K562 (cell line): ENCODE results near the gene SVBP. TPM values are rescaled to one million over a fixed set of nuclear protein-coding genes. Genes with fewer than 3 reads are reported as not detected.

Experiments
- ATAC-seq: fragments of 200-7000 bp; cut with Tn5 transposase; 3 replicates; pipeline ENCODE4 v1.9.1; 2020; ENCODE audit warnings: moderate library complexity
- BruUV-seq: library from RNA; stranded (reverse); fragments of 400-500 nt; replicated peaks from 2 replicates; lab custom pipeline; 2021; lab: Mats Ljungman, UMichigan
- CTCF ChIA-PET: fragments of 300-600 bp; formaldehyde crosslinking; extraction: SDS; loops from one replicate; lab custom pipeline; 2021; ENCODE audit warnings: low intra/inter-chr PET ratio; lab: Yijun Ruan, JAX
- POLR2A ChIA-PET: fragments of 300-600, 350-650 bp; sonication (Branson Sonifier 250); formaldehyde crosslinking; extraction: SDS; loops from one replicate; lab custom pipeline; 2021; ENCODE audit warnings: antibody characterized with exemption, inconsistent platforms; lab: Yijun Ruan, JAX
- DNase-seq, 4 experiments: peaks; one replicate each; pipeline versions ENCODE4 v3.0.0 to v3.0.0-alpha.2; 2011 to 2018; ENCODE audit warnings: low spot score in 3 of 4, mixed read lengths in 3 of 4; ENCODE audit errors: extremely low read depth in 1 of 4
- FAIRE-seq: peaks from 2 replicates; lab custom pipeline; 2011; peaks lifted over from hg19 to GRCh38; lab: Jason Lieb, UNC
- H2AFZ ChIP-seq: 2 replicates; pipeline ENCODE4 v1.6.0; 2011; ENCODE audit warnings: low read depth, low read length, control low read depth, inconsistent platforms
- H3K27ac ChIP-seq: fragments of 200-600 bp; 3 replicates; pipeline ENCODE4 v1.8.0; 2011; ENCODE audit warnings: low read depth, mild to moderate bottlenecking, control low read depth, inconsistent platforms, low read length, moderate library complexity, mixed read lengths; ENCODE audit errors: extremely low read depth
- H3K27me3 ChIP-seq, 2 experiments: fragments of 300-600 bp in 1 of 2; 2 replicates in 1 of 2; 3 replicates in 1 of 2; pipeline versions ENCODE4 v1.6.0 to v1.8.0; 2011; ENCODE audit warnings: inconsistent platforms in 2 of 2, low read length in 2 of 2, mild to moderate bottlenecking in 1 of 2, mixed read lengths in 1 of 2, moderate library complexity in 1 of 2; ENCODE audit not compliant: control insufficient read depth in 2 of 2, insufficient read depth in 2 of 2
- H3K36me3 ChIP-seq: fragments of 300-600 bp; 3 replicates; pipeline ENCODE4 v1.8.0; 2011; ENCODE audit warnings: mild to moderate bottlenecking, low read length, inconsistent platforms; ENCODE audit not compliant: control insufficient read depth, insufficient read depth
- H3K4me1 ChIP-seq, 2 experiments: fragments of 200-600 bp in 1 of 2; replicated peaks in 1 of 2; 2 replicates in 1 of 2; 3 replicates in 1 of 2; pipeline versions ENCODE4 v1.5.1 to v1.8.0; 2011; ENCODE audit warnings: inconsistent platforms in 2 of 2, low read length in 2 of 2, mild to moderate bottlenecking in 1 of 2, mixed read lengths in 1 of 2, moderate library complexity in 1 of 2; ENCODE audit not compliant: control insufficient read depth in 2 of 2, insufficient read depth in 2 of 2
- H3K4me2 ChIP-seq: 2 replicates; pipeline ENCODE4 v1.6.1; 2011; ENCODE audit warnings: low read length, control low read depth, inconsistent platforms, mixed read lengths; ENCODE audit not compliant: insufficient read depth
- H3K4me3 ChIP-seq: fragments of 200-600 bp; sonication (generic), shearing (Covaris generic); 2 replicates; pipeline ENCODE4 v1.5.1; 2016; ENCODE audit warnings: control low read depth, inconsistent platforms
- H3K79me2 ChIP-seq: fragments of 200-600 bp; 3 replicates; pipeline ENCODE4 v1.8.0; 2011; ENCODE audit warnings: low read length, inconsistent platforms; ENCODE audit not compliant: control insufficient read depth, insufficient read depth
- H3K9ac ChIP-seq, 2 experiments: 2 replicates each; pipeline versions ENCODE4 v1.6.0 to v1.6.1; 2011; ENCODE audit warnings: low read depth in 2 of 2, low read length in 2 of 2, control low read depth in 1 of 2, inconsistent platforms in 1 of 2, mild to moderate bottlenecking in 1 of 2, mixed read lengths in 1 of 2; ENCODE audit not compliant: insufficient read depth in 1 of 2
- H3K9me1 ChIP-seq: one replicate; pipeline ENCODE4 v1.6.0; 2011; ENCODE audit warnings: inconsistent platforms, mild to moderate bottlenecking, low read length, moderate library complexity; ENCODE audit not compliant: control insufficient read depth, insufficient read depth
- H3K9me3 ChIP-seq: replicated peaks from 2 replicates; pipeline ENCODE4 v1.5.1; 2011; ENCODE audit warnings: low read depth, low read length, inconsistent platforms; ENCODE audit not compliant: control insufficient read depth, insufficient read depth
- H4K20me1 ChIP-seq: replicated peaks from 2 replicates; pipeline ENCODE4 v1.6.1; 2011; ENCODE audit warnings: low read length, inconsistent platforms, mixed read lengths; ENCODE audit not compliant: control insufficient read depth, insufficient read depth
- E4F1 ChIP-seq: fragments of 250-450 bp; sonication (Bioruptor Pico); IDR thresholded peaks from 2 replicates; pipeline ENCODE4 v1.5.0; 2021; ENCODE audit warnings: mild to moderate bottlenecking, borderline replicate concordance
- ELF4 ChIP-seq: fragments of 450-650 bp; formaldehyde crosslinking; IDR thresholded peaks from 2 replicates; pipeline ENCODE4 v1.4.0; 2022; ENCODE audit warnings: missing genetic modification characterization
- NR1H2 ChIP-seq: sonication (generic); formaldehyde crosslinking; IDR thresholded peaks from 2 replicates; pipeline ENCODE4 v1.4.0; 2020; ENCODE audit warnings: mild to moderate bottlenecking, missing genetic modification reagents
- POLR2A ChIP-seq: fragments of 450-650 bp; conservative IDR thresholded peaks from 2 replicates; pipeline ENCODE4 v1.6.1; 2016
- SMARCE1 ChIP-seq: fragments of 450-650 bp; IDR thresholded peaks from 2 replicates; pipeline ENCODE4 v1.7.1; 2016; ENCODE audit warnings: mild to moderate bottlenecking
- ZFP30 ChIP-seq: fragments of 250-450 bp; sonication (Bioruptor Pico); IDR thresholded peaks from 2 replicates; pipeline ENCODE4 v1.8.0; 2022; ENCODE audit warnings: moderate library complexity, mild to moderate bottlenecking, inconsistent platforms, borderline replicate concordance
- WGBS: fragments of 100-300 bp; shearing (Covaris generic); methylation state at CpG from one replicate; pipeline ENCODE4 v1.1.6; 2016; ENCODE audit warnings: low coverage, mixed read lengths; ENCODE audit not compliant: insufficient coverage; ENCODE audit errors: missing lambda C conversion rate; 5-methylcytosine and 5-hydroxymethylcytosine counted together
- in situ Hi-C: fragments of 300-500 bp; cut with MboI; formaldehyde crosslinking; loops from 4 replicates; pipeline ENCODE4 v1.15.0; 2018; ENCODE audit warnings: inconsistent platforms, mixed read lengths
- intact Hi-C: fragments of 100-400 bp; cut with micrococcal nuclease; formaldehyde crosslinking; loops from 2 replicates; pipeline ENCODE4 v1.14.2; 2022
- polyA plus RNA-seq, 8 experiments: library from polyadenylated mRNA; depleted of rRNA in 4 of 8; stranded (reverse) in 5 of 8; unstranded in 3 of 8; fragments of >200 nt; fragmentation: Nextera tagmentation in 2 of 8; fragmentation: Illumina TruSeq in 1 of 8; extraction: Ambion mirVana in 2 of 8; extraction: Trizol in 1 of 8; gene quantifications; 2 replicates each; pipeline versions ENCODE4 v1.2.1 to v1.2.3, GENCODE V29; 2011 to 2014; ENCODE audit warnings: inconsistent platforms in 1 of 8, missing spikeins in 1 of 8
- total RNA-seq, 7 experiments: library from RNA; depleted of rRNA in 6 of 7; stranded (reverse); fragments of >200 nt in 6 of 7; fragmentation: Illumina TruSeq in 2 of 7; extraction: Trizol in 2 of 7; gene quantifications; 2 replicates each; pipeline versions ENCODE4 v1.2.1 to v1.2.3, GENCODE V29; 2011 to 2021; ENCODE audit warnings: low replicate concordance in 1 of 7

SVBP gene
- total and polyA plus RNA-seq, 9 of the 15 experiments (the other 6 are each of a cell fraction or from before 2014, with no cell fraction given): 31.7 to 49.7 (median 40.0) TPM

- H3K27ac ChIP-seq: no peak overlapping the region; the same call in 2 of the 3 replicates
- no peak overlapping the region for H3K4me2 ChIP-seq
- ChIA-PET CTCF (no interaction called here), POLR2A (interaction anchor here (1.1 to 10.7 kb wide), 3 partner anchors 8 to 17 kb away, joined by 5 to 94 read pairs (median 38); partner anchors contain the start of gene ZNF691)
- no peaks in the 10 kb centered on the region for H3K9me3 ChIP-seq
- in situ Hi-C loops: no loop called here
- H3K36me3 ChIP-seq: peaks cover 90% of the 10 kb centered on the region
- peaks cover 9% of the 10 kb centered on the region; the same call in 2 of the 3 replicates for H3K79me2 ChIP-seq
- H3K9ac ChIP-seq: no peak overlapping the region
- peaks cover 6% of the 10 kb centered on the region for H3K9me1 ChIP-seq
- H3K4me1 ChIP-seq: peaks cover 5 to 13% of the 10 kb centered on the region in 2 experiments; a peak in 2 of 5 replicates
- DNase-seq (no peak), ATAC-seq (no peak), FAIRE-seq (no peak)
- no TSS peak for BruUV-seq
- no peaks in the 10 kb centered on the region for H3K27me3 ChIP-seq
- WGBS: 34% methylated on average over 3 of the region's 3 CpGs
- no peaks in the 10 kb centered on the region; the same call in 1 of the 2 replicates for H4K20me1 ChIP-seq
- H2AFZ ChIP-seq: no peak overlapping the region
- no peak for TF ChIP-seq POLR2A
- TF ChIP-seq ELF4: no peak
- no peak for TF ChIP-seq SMARCE1
- TF ChIP-seq NR1H2: no peak
- no peak for TF ChIP-seq ZFP30 (CRISPR knock-in tag)
- H3K4me3 ChIP-seq: no peak overlapping the region
- intact Hi-C loops: no loop called here
Measured at GRCh38 chr1:42837709-42838108, 20.5 kb upstream of the SVBP start.

GRCh38 chr1:42835422-42835821 lies 18.2 kb upstream of the SVBP start:
- no peak overlapping the region for H3K4me2 ChIP-seq
- no peak overlapping the region for H3K4me3 ChIP-seq
- no peak overlapping the region for H2AFZ ChIP-seq
- ChIA-PET POLR2A (interaction anchor here (0.9 to 10.7 kb wide), 6 partner anchors 10 to 128 kb away, joined by 3 to 94 read pairs (median 4); partner anchors contain the start of genes ERMAP, SVBP and ZNF691), CTCF (no interaction called here)
- H3K9me3 ChIP-seq: no peaks in the 10 kb centered on the region
- 84% methylated on average over 2 of the region's 2 CpGs for WGBS
- no peak for TF ChIP-seq E4F1 (CRISPR knock-in tag)
- FAIRE-seq (no peak), DNase-seq (no peak), ATAC-seq (no peak; the same call in 2 of the 3 replicates)
- H3K79me2 ChIP-seq: peaks cover 23% of the 10 kb centered on the region
- H3K9ac ChIP-seq: no peak overlapping the region
- H4K20me1 ChIP-seq: peaks cover 6% of the 10 kb centered on the region
- in situ Hi-C loops: no loop called here
- peaks cover 11% of the 10 kb centered on the region for H3K9me1 ChIP-seq
- BruUV-seq: no TSS peak
- H3K36me3 ChIP-seq: peaks cover 81% of the 10 kb centered on the region
- no peak overlapping the region for H3K27ac ChIP-seq
- intact Hi-C loops: no loop called here
- peaks cover 16 to 28% of the 10 kb centered on the region in 2 experiments; a peak in 4 of 5 replicates for H3K4me1 ChIP-seq
- no peaks in the 10 kb centered on the region for H3K27me3 ChIP-seq
